ENCODE measurements around the gene HTR2B. TPM values are rescaled to one million over a fixed set of nuclear protein-coding genes. Genes with fewer than 3 reads are reported as not detected.

Gene HTR2B
- total RNA-seq, 1 experiment from 2014 or later = not detected

GRCh38 chr2:231123362-231123898 lies 1.4 kb downstream of the HTR2B start:
- no peaks in the 10 kb centered on the region for H3K9me3 Mint-ChIP-seq
- no peak overlapping the region for H3K4me3 Mint-ChIP-seq
- POLR2A ChIA-PET = no interaction called here
- TF ChIP-seq GRHL2 (CRISPR knock-in tag; IDR thresholded peaks at IDR 0.05; ENCODE audit: insufficient replicate concordance, severe bottlenecking) (no peak), ETV6 (CRISPR knock-in tag; IDR thresholded peaks at IDR 0.05) (no peak), MYBL2 (CRISPR knock-in tag; IDR thresholded peaks at IDR 0.05) (no peak), ZNF263 (CRISPR knock-in tag; IDR thresholded peaks at IDR 0.05; ENCODE audit: low read depth) (no peak), SMAD4 (CRISPR knock-in tag; IDR thresholded peaks at IDR 0.05) (no peak), E2F5 (CRISPR knock-in tag; IDR thresholded peaks at IDR 0.05) (no peak), ZNF396 (CRISPR knock-in tag; IDR thresholded peaks at IDR 0.05; ENCODE audit: borderline replicate concordance) (no peak), NFYB (CRISPR knock-in tag; conservative IDR thresholded peaks at IDR 0.05; ENCODE audit: low read depth) (no peak), AR (CRISPR knock-in tag; IDR thresholded peaks at IDR 0.05) (no peak), SOX15 (CRISPR knock-in tag; IDR thresholded peaks at IDR 0.05) (no peak)
- H3K36me3 Mint-ChIP-seq = no peaks in the 10 kb centered on the region
- no peaks in the 10 kb centered on the region for H3K27me3 Mint-ChIP-seq (ENCODE audit: low read depth)
- DNase-seq (ENCODE audit: low spot score) (no peak), ATAC-seq (peak; percentile 61)
- peaks cover 31% of the 10 kb centered on the region for H3K4me1 Mint-ChIP-seq
- H3K27ac Mint-ChIP-seq = peak overlapping the region; percentile 57
- CTCF ChIA-PET = interaction anchor here (1.2 to 3.0 kb wide), 2 partner anchors 19 to 69 kb away, joined by 4 to 9 read pairs; no protein-coding TSS in a partner anchor

GRCh38 chr2:231118614-231118942 lies 6.3 kb downstream of the HTR2B start:
- no peaks in the 10 kb centered on the region for H3K9me3 Mint-ChIP-seq
- no peak overlapping the region for H3K27ac Mint-ChIP-seq
- H3K4me1 Mint-ChIP-seq = peaks cover 29% of the 10 kb centered on the region
- POLR2A ChIA-PET = no interaction called here
- ATAC-seq (no peak), DNase-seq (ENCODE audit: low spot score) (no peak)
- H3K27me3 Mint-ChIP-seq (ENCODE audit: low read depth) = no peaks in the 10 kb centered on the region
- CTCF ChIA-PET = interaction anchor here (1.0 kb wide), 1 partner anchor 14 kb away, joined by 4 read pairs; no protein-coding TSS in a partner anchor
- no peak overlapping the region for H3K4me3 Mint-ChIP-seq
- no peaks in the 10 kb centered on the region for H3K36me3 Mint-ChIP-seq
- no peak for TF ChIP-seq ZNF671 (CRISPR knock-in tag; IDR thresholded peaks at IDR 0.05)
- TF ChIP-seq ARID4B (CRISPR knock-in tag; IDR thresholded peaks at IDR 0.05; ENCODE audit: borderline replicate concordance) = no peak
- TF ChIP-seq GABPB1 (CRISPR knock-in tag; IDR thresholded peaks at IDR 0.05) = no peak
- no peak for TF ChIP-seq RORB (CRISPR knock-in tag; IDR thresholded peaks at IDR 0.05)
- no peak for TF ChIP-seq ZNF138 (CRISPR knock-in tag; conservative IDR thresholded peaks at IDR 0.05)
- no peak for TF ChIP-seq MAX (CRISPR knock-in tag; IDR thresholded peaks at IDR 0.05)
- TF ChIP-seq, protein P1, sequence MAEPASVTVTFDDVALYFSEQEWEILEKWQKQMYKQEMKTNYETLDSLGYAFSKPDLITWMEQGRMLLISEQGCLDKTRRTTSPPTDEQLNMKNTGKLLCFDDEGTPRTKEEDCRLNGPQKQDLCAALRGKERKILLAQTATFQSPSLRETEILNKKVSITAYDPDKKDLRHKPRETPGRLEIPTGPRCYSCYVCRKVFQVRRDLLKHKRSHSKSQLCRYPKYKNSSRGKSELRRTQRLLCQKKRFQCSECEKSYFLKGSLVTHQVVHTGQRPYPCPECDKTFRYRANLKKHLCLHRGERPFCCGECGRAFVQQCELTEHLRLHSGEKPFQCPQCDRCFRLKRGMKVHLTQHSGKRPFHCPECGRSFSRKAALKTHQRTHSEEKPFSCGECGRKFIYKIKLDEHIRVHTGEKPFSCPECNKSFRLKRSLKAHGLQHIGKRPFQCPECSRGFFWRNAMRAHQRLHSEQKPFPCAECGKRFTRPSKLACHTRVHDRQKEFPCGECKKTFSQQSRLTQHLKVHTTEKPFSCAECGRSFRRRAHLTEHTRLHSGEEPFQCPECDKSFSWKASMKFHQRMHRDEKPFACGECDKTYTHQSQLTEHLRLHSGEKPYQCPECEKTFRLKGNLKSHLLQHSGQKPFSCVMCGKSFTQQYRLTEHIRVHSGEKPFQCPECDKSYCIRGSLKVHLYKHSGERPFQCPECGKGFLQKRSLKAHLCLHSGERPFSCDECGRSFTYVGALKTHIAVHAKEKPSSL (CRISPR knock-in tag; conservative IDR thresholded peaks at IDR 0.05) = no peak
- TF ChIP-seq PRDM15 (CRISPR knock-in tag; IDR thresholded peaks at IDR 0.05) = no peak
- TF ChIP-seq E2F5 (CRISPR knock-in tag; IDR thresholded peaks at IDR 0.05) = no peak
- no peak for TF ChIP-seq ESRRA (CRISPR knock-in tag; IDR thresholded peaks at IDR 0.05; ENCODE audit: borderline replicate concordance)
- TF ChIP-seq EMX1 (CRISPR knock-in tag; IDR thresholded peaks at IDR 0.05) = no peak
- TF ChIP-seq JAZF1 (CRISPR knock-in tag; IDR thresholded peaks at IDR 0.05) = no peak
